Measurements from ENCODE around the gene GAS2L1.
"Not testable (repeated sequence)": the region's sequence is repeated elsewhere in the genome, so short reads cannot be mapped to it uniquely, and the experiment has no call there.

DNA sequence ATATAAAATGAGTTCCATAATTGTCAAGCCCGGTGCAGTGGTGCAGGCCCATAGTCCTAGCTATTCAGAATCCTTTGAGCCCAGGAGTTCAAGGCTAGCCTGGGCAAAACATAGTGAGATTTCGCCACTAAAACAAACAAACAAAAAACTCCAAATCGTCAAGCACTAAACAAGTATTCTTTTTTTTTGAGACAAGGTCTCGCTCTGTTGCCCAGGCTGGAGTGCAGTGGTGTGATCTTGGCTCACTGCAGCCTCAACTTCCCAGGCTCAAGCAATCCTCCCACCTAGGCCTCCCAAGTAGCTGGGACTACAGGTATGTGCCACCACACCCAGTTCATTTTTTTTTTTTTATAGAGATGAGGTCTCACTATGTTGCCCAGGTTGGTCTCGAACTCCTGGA lies 38.4 kb downstream of the GAS2L1 start:
- TF ChIP-seq, protein P1, sequence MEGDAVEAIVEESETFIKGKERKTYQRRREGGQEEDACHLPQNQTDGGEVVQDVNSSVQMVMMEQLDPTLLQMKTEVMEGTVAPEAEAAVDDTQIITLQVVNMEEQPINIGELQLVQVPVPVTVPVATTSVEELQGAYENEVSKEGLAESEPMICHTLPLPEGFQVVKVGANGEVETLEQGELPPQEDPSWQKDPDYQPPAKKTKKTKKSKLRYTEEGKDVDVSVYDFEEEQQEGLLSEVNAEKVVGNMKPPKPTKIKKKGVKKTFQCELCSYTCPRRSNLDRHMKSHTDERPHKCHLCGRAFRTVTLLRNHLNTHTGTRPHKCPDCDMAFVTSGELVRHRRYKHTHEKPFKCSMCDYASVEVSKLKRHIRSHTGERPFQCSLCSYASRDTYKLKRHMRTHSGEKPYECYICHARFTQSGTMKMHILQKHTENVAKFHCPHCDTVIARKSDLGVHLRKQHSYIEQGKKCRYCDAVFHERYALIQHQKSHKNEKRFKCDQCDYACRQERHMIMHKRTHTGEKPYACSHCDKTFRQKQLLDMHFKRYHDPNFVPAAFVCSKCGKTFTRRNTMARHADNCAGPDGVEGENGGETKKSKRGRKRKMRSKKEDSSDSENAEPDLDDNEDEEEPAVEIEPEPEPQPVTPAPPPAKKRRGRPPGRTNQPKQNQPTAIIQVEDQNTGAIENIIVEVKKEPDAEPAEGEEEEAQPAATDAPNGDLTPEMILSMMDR (IDR thresholded peaks at IDR 0.05; ENCODE audit: poor library complexity, severe bottlenecking), result not testable (repeated sequence)
- TF ChIP-seq SMC3 (conservative IDR thresholded peaks at IDR 0.05; ENCODE audit: poor library complexity), result not testable (repeated sequence)
